ENCODE results near the gene ALX1.

GRCh38 chr12:85299053-85299452 is 19.0 kb downstream of the ALX1 start:
- TF ChIP-seq, protein P1, sequence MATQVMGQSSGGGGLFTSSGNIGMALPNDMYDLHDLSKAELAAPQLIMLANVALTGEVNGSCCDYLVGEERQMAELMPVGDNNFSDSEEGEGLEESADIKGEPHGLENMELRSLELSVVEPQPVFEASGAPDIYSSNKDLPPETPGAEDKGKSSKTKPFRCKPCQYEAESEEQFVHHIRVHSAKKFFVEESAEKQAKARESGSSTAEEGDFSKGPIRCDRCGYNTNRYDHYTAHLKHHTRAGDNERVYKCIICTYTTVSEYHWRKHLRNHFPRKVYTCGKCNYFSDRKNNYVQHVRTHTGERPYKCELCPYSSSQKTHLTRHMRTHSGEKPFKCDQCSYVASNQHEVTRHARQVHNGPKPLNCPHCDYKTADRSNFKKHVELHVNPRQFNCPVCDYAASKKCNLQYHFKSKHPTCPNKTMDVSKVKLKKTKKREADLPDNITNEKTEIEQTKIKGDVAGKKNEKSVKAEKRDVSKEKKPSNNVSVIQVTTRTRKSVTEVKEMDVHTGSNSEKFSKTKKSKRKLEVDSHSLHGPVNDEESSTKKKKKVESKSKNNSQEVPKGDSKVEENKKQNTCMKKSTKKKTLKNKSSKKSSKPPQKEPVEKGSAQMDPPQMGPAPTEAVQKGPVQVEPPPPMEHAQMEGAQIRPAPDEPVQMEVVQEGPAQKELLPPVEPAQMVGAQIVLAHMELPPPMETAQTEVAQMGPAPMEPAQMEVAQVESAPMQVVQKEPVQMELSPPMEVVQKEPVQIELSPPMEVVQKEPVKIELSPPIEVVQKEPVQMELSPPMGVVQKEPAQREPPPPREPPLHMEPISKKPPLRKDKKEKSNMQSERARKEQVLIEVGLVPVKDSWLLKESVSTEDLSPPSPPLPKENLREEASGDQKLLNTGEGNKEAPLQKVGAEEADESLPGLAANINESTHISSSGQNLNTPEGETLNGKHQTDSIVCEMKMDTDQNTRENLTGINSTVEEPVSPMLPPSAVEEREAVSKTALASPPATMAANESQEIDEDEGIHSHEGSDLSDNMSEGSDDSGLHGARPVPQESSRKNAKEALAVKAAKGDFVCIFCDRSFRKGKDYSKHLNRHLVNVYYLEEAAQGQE (IDR thresholded peaks at IDR 0.05) = no peak
- TF ChIP-seq CTCF (IDR thresholded peaks at IDR 0.05; ENCODE audit: low read depth, low read length, missing input control) (no peak), TAF1 (conservative IDR thresholded peaks at IDR 0.05) (no peak), JUND (IDR thresholded peaks at IDR 0.05) (no peak), RAD21 (IDR thresholded peaks at IDR 0.05) (no peak)
- TF ChIP-seq, protein P2, sequence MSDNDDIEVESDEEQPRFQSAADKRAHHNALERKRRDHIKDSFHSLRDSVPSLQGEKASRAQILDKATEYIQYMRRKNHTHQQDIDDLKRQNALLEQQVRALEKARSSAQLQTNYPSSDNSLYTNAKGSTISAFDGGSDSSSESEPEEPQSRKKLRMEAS (IDR thresholded peaks at IDR 0.05) = no peak
